ENCODE data around the gene INAFM2. TPM values are rescaled to one million over a fixed set of nuclear protein-coding genes. Genes with fewer than 3 reads are reported as not detected.

The INAFM2 gene
- total RNA-seq, 1 experiment from 2014 or later, result 8.8 TPM

DNA sequence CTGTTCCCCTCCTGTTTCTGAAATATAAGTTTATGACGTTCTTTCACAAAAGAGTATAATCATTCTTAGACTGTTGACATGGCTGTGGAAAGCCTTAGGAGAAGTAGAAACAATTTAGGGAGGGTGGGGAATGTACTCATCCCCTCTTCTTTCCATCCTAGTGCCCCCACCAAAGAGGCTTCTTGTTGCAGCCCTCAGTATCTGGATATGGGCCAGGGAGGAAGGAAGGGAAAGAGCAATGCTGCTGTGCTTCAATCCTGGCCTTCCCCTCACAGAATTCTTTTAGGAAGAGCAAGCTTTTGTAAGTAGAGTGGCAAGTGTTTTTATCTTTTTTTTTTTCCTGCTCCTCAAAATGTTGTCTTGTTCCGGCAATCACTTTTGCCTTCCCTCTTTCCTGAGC, 1.7 kb downstream of the INAFM2 start (continued):
- no peak for TF ChIP-seq CEBPB (IDR thresholded peaks at IDR 0.05; ENCODE audit: low read depth)
- TF ChIP-seq SRF (IDR thresholded peaks at IDR 0.05; ENCODE audit: low read depth), result no peak

DNA sequence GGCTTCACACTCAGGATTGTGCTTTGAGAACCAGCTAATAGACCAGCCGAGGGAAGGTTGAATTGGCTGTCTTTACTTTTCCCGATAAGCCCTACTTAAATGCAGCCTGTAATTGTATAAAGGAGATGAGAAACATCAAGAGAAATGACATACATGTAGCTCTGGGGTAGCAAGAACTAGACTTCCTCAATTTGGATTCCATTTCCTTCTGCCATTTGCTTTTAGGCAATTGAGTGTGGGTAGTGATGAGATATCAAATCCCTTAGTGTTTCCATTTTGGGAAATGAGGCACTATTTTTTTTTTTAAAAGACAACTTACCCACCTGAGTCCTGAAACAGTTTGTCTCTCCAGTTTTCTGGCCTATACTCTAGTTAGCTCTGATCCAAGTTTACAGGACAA, 2.2 kb downstream of the INAFM2 start:
- Histone ChIP-seq H3K4me1 (ENCODE audit: control insufficient read depth in 1 of 2, insufficient read depth in 2 of 2, low read length in 2 of 2) (peaks cover 4 to 18% of the 10 kb centered on the region in 2 experiments; a peak in 3 of 4 replicates), H3K4me2 (ENCODE audit: low read length) (no peak overlapping the region), H3K36me3 (ENCODE audit: control insufficient read depth in 1 of 2, insufficient read depth in 2 of 2, low read length in 2 of 2) (no peaks in the 10 kb centered on the region), H3K9ac (ENCODE audit: low read length) (no peak overlapping the region), H3K9me3 (ENCODE audit: control insufficient read depth in 1 of 2, insufficient read depth in 1 of 2, low read depth in 1 of 2, low read length in 2 of 2) (no peaks in the 10 kb centered on the region), H4K20me1 (ENCODE audit: insufficient read depth) (no peaks in the 10 kb centered on the region), H2AFZ (ENCODE audit: low read depth, low read length, poor library complexity, severe bottlenecking) (no peak overlapping the region), H3K9me2 (ENCODE audit: insufficient read depth) (no peaks in the 10 kb centered on the region), H3K27ac (ENCODE audit: low read depth, low read length) (no peak overlapping the region), H3K79me2 (ENCODE audit: insufficient read depth, low read length) (no peaks in the 10 kb centered on the region), H3K4me3 (replicated peaks in 1 of 2; ENCODE audit: low read depth in 1 of 2, low read length in 2 of 2) (no peak overlapping the region), H3K27me3 (ENCODE audit: insufficient read depth, low read length) (no peaks in the 10 kb centered on the region)
- TF ChIP-seq ELF1 (IDR thresholded peaks at IDR 0.05; ENCODE audit: borderline replicate concordance, low read depth) (no peak), TCF7L2 (IDR thresholded peaks at IDR 0.05; ENCODE audit: borderline replicate concordance, extremely low read depth, insufficient read depth, insufficient read length) (no peak)
- TF ChIP-seq, protein P1, sequence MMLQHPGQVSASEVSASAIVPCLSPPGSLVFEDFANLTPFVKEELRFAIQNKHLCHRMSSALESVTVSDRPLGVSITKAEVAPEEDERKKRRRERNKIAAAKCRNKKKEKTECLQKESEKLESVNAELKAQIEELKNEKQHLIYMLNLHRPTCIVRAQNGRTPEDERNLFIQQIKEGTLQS (IDR thresholded peaks at IDR 0.05), result no peak
- TF ChIP-seq, protein P2, sequence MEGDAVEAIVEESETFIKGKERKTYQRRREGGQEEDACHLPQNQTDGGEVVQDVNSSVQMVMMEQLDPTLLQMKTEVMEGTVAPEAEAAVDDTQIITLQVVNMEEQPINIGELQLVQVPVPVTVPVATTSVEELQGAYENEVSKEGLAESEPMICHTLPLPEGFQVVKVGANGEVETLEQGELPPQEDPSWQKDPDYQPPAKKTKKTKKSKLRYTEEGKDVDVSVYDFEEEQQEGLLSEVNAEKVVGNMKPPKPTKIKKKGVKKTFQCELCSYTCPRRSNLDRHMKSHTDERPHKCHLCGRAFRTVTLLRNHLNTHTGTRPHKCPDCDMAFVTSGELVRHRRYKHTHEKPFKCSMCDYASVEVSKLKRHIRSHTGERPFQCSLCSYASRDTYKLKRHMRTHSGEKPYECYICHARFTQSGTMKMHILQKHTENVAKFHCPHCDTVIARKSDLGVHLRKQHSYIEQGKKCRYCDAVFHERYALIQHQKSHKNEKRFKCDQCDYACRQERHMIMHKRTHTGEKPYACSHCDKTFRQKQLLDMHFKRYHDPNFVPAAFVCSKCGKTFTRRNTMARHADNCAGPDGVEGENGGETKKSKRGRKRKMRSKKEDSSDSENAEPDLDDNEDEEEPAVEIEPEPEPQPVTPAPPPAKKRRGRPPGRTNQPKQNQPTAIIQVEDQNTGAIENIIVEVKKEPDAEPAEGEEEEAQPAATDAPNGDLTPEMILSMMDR (IDR thresholded peaks at IDR 0.05 in 2 of 3, conservative IDR thresholded peaks at IDR 0.05 in 1 of 3; ENCODE audit: borderline replicate concordance in 1 of 3, insufficient read depth in 1 of 3, low read depth in 2 of 3, low read length in 2 of 3), result no peak
- intact Hi-C loops (cut with micrococcal nuclease), result no loop called here
- ChIA-PET CTCF (interaction anchor here (1.3 to 5.9 kb wide), 2 partner anchors 13 to 17 kb away, joined by 3 to 55 read pairs; partner anchors contain the start of gene CCDC9B), POLR2A (interaction anchor here (2.3 kb wide), 1 partner anchor 13 kb away, joined by 6 read pairs; no protein-coding TSS in a partner anchor), RAD21 (ENCODE audit: low non-redundant PET in 1 of 2, low total read pairs in 2 of 2, uncharacterized antibody in 2 of 2, unreplicated experiment in 2 of 2) (no interaction called here)
- no peak for ATAC-seq
- no TSS peak for BruUV-seq (replicated peaks)
- no peak for DNase-seq (ENCODE audit: low read depth, low spot score)

Measured in HCT116 (cell line).